Activated T-cell treated with anti-CD3 and anti-CD28 coated beads, Interleukin-2, amount 50 U/mL, for 72 hours (primary cell): Measurements from ENCODE around the gene MKNK2. TPM values are rescaled to one million over a fixed set of nuclear protein-coding genes. Genes with fewer than 3 reads are reported as not detected.
"Not testable (repeated sequence)": the region's sequence is repeated elsewhere in the genome, so short reads cannot be mapped to it uniquely, and the experiment has no call there.

Experiments
- ATAC-seq, 2 donors: fragments of 150-1000 bp; cut with Tn5 transposase; replicated peaks in 1 of 2; 2 replicates each; pipeline ENCODE4 v1.10.0; 2021; ENCODE audit warnings: moderate library complexity in 2 of 2, mild to moderate bottlenecking in 1 of 2
- DNase-seq, 2 donors: peaks; one replicate each; pipeline ENCODE4 v3.0.0; 2021 to 2022; ENCODE audit warnings: mixed read lengths in 1 of 2
- H3K27ac Mint-ChIP-seq: one replicate; pipeline ENCODE4 v1.8.0; 2022; ENCODE audit warnings: mild to moderate bottlenecking, moderate library complexity, mixed read lengths
- H3K27me3 Mint-ChIP-seq: one replicate; pipeline ENCODE4 v1.8.0; 2022; ENCODE audit warnings: low read depth, mixed read lengths
- H3K36me3 Mint-ChIP-seq, 2 donors: one replicate each; pipeline ENCODE4 v1.8.0; 2022; ENCODE audit warnings: mixed read lengths in 2 of 2, mild to moderate bottlenecking in 1 of 2; ENCODE audit not compliant: insufficient read depth in 2 of 2
- H3K4me1 Mint-ChIP-seq: one replicate; pipeline ENCODE4 v1.8.0; 2022; ENCODE audit warnings: low read depth, mixed read lengths
- H3K4me3 Mint-ChIP-seq, 2 donors: one replicate each; pipeline ENCODE4 v1.8.0; 2022; ENCODE audit warnings: mild to moderate bottlenecking in 2 of 2, mixed read lengths in 2 of 2, moderate library complexity in 2 of 2
- H3K9me3 Mint-ChIP-seq, 2 donors: one replicate each; pipeline ENCODE4 v1.8.0; 2022; ENCODE audit warnings: mixed read lengths in 2 of 2
- total RNA-seq, 2 donors: library from RNA; stranded (reverse); gene quantifications; one replicate each; pipeline ENCODE4 v1.2.3, GENCODE V29; 2022

Gene MKNK2
- total RNA-seq, 2 donors from 2014 or later: 120 to 121 TPM

GRCh38 chr19:2087621-2088100 lies 36.6 kb upstream of the MKNK2 start:
- Mint-ChIP-seq H3K27ac (peak overlapping the region; percentile 72), H3K27me3 (no peaks in the 10 kb centered on the region), H3K36me3 (peaks cover 9 to 12% of the 10 kb centered on the region in 2 donors), H3K9me3 (no peaks in the 10 kb centered on the region), H3K4me1 (peaks cover 76% of the 10 kb centered on the region), H3K4me3 (peak overlapping the region; percentile 72 to 85)
- no peak for ATAC-seq
- no peak for DNase-seq

- Mint-ChIP-seq H3K4me1 (peaks cover 76% of the 10 kb centered on the region), H3K27ac (peak overlapping the region; percentile 72), H3K36me3 (peaks cover 9 to 13% of the 10 kb centered on the region in 2 donors), H3K4me3 (peak overlapping the region; percentile 72 to 85)
- peak; percentile 12 to 14 for ATAC-seq
- H3K27me3 Mint-ChIP-seq, DNase-seq, H3K9me3 Mint-ChIP-seq: not testable (repeated sequence)
These were observed 35.9 kb upstream of the MKNK2 start for GRCh38 chr19:2086695-2087620.

GRCh38 chr19:2084993-2085720 lies 34.1 kb upstream of the MKNK2 start:
- DNase-seq: peak; percentile 95 to 97
- Mint-ChIP-seq H3K36me3 (peaks cover 9 to 19% of the 10 kb centered on the region in 2 donors), H3K27ac (peak overlapping the region; percentile 99), H3K4me3 (peak overlapping the region; percentile 99 to 100), H3K9me3 (no peaks in the 10 kb centered on the region), H3K27me3 (no peaks in the 10 kb centered on the region), H3K4me1 (peaks cover 83% of the 10 kb centered on the region)
- peak; percentile 76 to 85 for ATAC-seq

- Mint-ChIP-seq H3K4me1 (peaks cover 75% of the 10 kb centered on the region), H3K4me3 (peak overlapping the region; percentile 99 to 100), H3K36me3 (peaks cover 9 to 24% of the 10 kb centered on the region in 2 donors), H3K9me3 (no peaks in the 10 kb centered on the region), H3K27me3 (no peaks in the 10 kb centered on the region), H3K27ac (peak overlapping the region; percentile 99)
- DNase-seq (peak; percentile 71 to 72), ATAC-seq (peak; percentile 28 to 48)
These were observed 32.3 kb upstream of the MKNK2 start for GRCh38 chr19:2083174-2083854.

- ATAC-seq (peak; percentile 27 to 54), DNase-seq (peak; percentile 61 to 73)
- Mint-ChIP-seq H3K27me3 (no peaks in the 10 kb centered on the region), H3K36me3 (peaks cover 9 to 30% of the 10 kb centered on the region in 2 donors), H3K4me1 (peaks cover 63% of the 10 kb centered on the region), H3K9me3 (no peaks in the 10 kb centered on the region), H3K4me3 (peak overlapping the region; percentile 99 to 100), H3K27ac (peak overlapping the region; percentile 99)
These were observed 31.1 kb upstream of the MKNK2 start for GRCh38 chr19:2081873-2082810.

GRCh38 chr19:2080336-2080988 lies 29.4 kb upstream of the MKNK2 start:
- DNase-seq (no peak), ATAC-seq (no peak)
- peaks cover 46% of the 10 kb centered on the region for H3K4me1 Mint-ChIP-seq
- H3K27me3 Mint-ChIP-seq: no peaks in the 10 kb centered on the region
- no peaks in the 10 kb centered on the region for H3K9me3 Mint-ChIP-seq
- H3K27ac Mint-ChIP-seq: peak overlapping the region; percentile 94
- H3K4me3 Mint-ChIP-seq: peak overlapping the region; percentile 99 to 100
- peaks cover 9 to 35% of the 10 kb centered on the region in 2 donors for H3K36me3 Mint-ChIP-seq

- H3K4me3 Mint-ChIP-seq: peak overlapping the region; percentile 99 to 100
- ATAC-seq (no peak), DNase-seq (no peak)
- no peaks in the 10 kb centered on the region for H3K27me3 Mint-ChIP-seq
- H3K27ac Mint-ChIP-seq: peak overlapping the region; percentile 94
- peaks cover 45% of the 10 kb centered on the region for H3K4me1 Mint-ChIP-seq
- no peaks in the 10 kb centered on the region for H3K9me3 Mint-ChIP-seq
- H3K36me3 Mint-ChIP-seq: peaks cover 5 to 34% of the 10 kb centered on the region in 2 donors
These were observed 28.8 kb upstream of the MKNK2 start for GRCh38 chr19:2079865-2080301.

- peaks cover 6 to 36% of the 10 kb centered on the region in 2 donors for H3K36me3 Mint-ChIP-seq
- DNase-seq (no peak), ATAC-seq (no peak)
- peak overlapping the region; percentile 99 to 100 for H3K4me3 Mint-ChIP-seq
- no peaks in the 10 kb centered on the region for H3K9me3 Mint-ChIP-seq
- peak overlapping the region; percentile 62 for H3K27ac Mint-ChIP-seq
- H3K4me1 Mint-ChIP-seq: peaks cover 51% of the 10 kb centered on the region
- no peaks in the 10 kb centered on the region for H3K27me3 Mint-ChIP-seq
These were observed 28.2 kb upstream of the MKNK2 start for GRCh38 chr19:2079076-2079864.

- Mint-ChIP-seq H3K27me3 (no peaks in the 10 kb centered on the region), H3K36me3 (peaks cover 4 to 37% of the 10 kb centered on the region in 2 donors), H3K27ac (no peak overlapping the region), H3K4me3 (no peak overlapping the region), H3K4me1 (peaks cover 48% of the 10 kb centered on the region), H3K9me3 (no peaks in the 10 kb centered on the region)
- ATAC-seq (no peak), DNase-seq (no peak)
These were observed 27.0 kb upstream of the MKNK2 start for GRCh38 chr19:2077833-2078619.

GRCh38 chr19:2077398-2077797 lies 26.4 kb upstream of the MKNK2 start:
- no peak for ATAC-seq
- H3K27ac Mint-ChIP-seq: no peak overlapping the region
- H3K4me1 Mint-ChIP-seq: peaks cover 41% of the 10 kb centered on the region
- H3K27me3 Mint-ChIP-seq: no peaks in the 10 kb centered on the region
- no peak overlapping the region for H3K4me3 Mint-ChIP-seq
- peaks cover 6 to 36% of the 10 kb centered on the region in 2 donors for H3K36me3 Mint-ChIP-seq
- no peaks in the 10 kb centered on the region for H3K9me3 Mint-ChIP-seq
- DNase-seq: no peak
